ENCODE data around the gene FAM187B. TPM values are rescaled to one million over a fixed set of nuclear protein-coding genes. Genes with fewer than 3 reads are reported as not detected.

FAM187B gene
- total and polyA plus RNA-seq, 2 experiments from 2014 or later = 0.23 TPM; not detected in 1

DNA sequence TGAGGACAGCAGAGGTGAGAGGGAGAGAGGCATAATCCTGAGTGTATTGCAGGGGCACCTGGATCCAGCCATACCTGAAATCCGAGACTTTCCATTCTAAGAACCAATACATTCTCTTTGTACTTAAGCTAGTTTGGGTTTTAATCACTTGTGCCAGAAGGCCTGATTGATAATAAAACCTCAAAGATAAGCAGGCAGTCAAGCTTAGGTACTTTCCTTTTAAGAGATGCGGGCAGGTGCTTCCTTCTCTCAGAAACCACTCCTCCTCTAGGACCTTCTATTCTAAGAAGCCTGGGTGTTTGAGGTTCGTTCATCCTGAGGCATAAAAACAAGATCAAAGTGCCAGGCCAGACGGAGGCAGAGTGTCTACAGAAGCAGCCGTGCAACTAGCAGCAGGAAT, 22.2 kb downstream of the FAM187B start (continued):
- no peak for TF ChIP-seq CREB1 (CRISPR knock-in tag; IDR thresholded peaks at IDR 0.05; ENCODE audit: low read depth)
- TF ChIP-seq POLR2AphosphoS5 (IDR thresholded peaks at IDR 0.05; ENCODE audit: low read depth) = no peak
- TF ChIP-seq STAT1 (IDR thresholded peaks at IDR 0.05; ENCODE audit: unreplicated experiment) = no peak

DNA sequence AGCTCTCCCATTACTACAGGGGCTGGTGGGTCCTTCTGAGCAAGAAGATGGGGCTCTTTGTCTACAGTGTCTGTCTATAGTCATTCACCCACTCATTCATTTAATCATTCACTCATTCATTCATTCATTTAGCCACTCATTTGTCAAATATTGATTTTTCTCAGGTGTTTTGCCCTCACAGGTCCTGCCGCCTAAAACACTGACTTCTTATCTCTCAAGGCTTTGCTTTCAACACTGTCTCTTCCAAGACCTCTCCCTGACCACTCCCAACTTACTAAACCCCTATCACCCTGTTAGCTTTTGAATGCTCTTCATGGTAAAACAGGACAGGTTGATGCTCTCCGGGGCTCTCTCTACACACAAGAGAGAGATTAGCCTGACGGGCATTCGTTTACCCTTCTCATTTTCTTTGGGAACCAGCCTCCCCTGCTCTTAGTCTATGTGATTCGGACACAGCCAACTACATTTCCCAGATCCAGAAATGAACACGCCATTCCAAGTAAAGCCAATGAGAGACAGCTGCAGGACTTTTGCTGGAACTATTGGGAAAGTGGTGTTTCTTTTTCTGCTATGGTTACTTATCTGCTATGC, 22.7 kb downstream of the FAM187B start:
- Mint-ChIP-seq H3K4me3 (no peak overlapping the region; the same call in 2 of the 3 replicates), H3K27me3 (ENCODE audit: insufficient read depth, low read depth, poor library complexity) (no peaks in the 10 kb centered on the region), H3K27ac (no peak overlapping the region), H3K36me3 (ENCODE audit: low read depth) (peaks cover 5% of the 10 kb centered on the region), H3K4me1 (peaks cover 47% of the 10 kb centered on the region), H3K9me3 (peaks cover 8% of the 10 kb centered on the region)
- H3K79me2 ChIP-seq (replicated peaks; ENCODE audit: insufficient read depth) = no peaks in the 10 kb centered on the region
- no peaks in the 10 kb centered on the region for H3K36me3 ChIP-seq (ENCODE audit: insufficient read depth)
- 0 out of 2 replicates have a peak overlapping the region, but pooled peaks have one; percentile 36 for H3K27ac ChIP-seq (ENCODE audit: low read depth)
- DNase-seq (ENCODE audit: low spot score) (no peak), ATAC-seq (no peak)
- peaks cover 9% of the 10 kb centered on the region; the same call in 1 of the 2 replicates for H3K9me2 ChIP-seq (ENCODE audit: insufficient read depth)
- no peak overlapping the region for H3K4me3 ChIP-seq
- no peak overlapping the region for H3K4me2 ChIP-seq
- peaks cover 28% of the 10 kb centered on the region for H3K4me1 ChIP-seq (ENCODE audit: insufficient read depth)
- peak overlapping the region; percentile 87; the same call in 1 of the 2 replicates for H2AFZ ChIP-seq
- H3K27me3 ChIP-seq (ENCODE audit: insufficient read depth) = no peaks in the 10 kb centered on the region
- H4K20me1 ChIP-seq (replicated peaks; ENCODE audit: insufficient read depth) = no peaks in the 10 kb centered on the region
- H3F3A ChIP-seq (replicated peaks; ENCODE audit: low read depth) = peaks cover 4% of the 10 kb centered on the region; the same call in 1 of the 2 replicates
- TF ChIP-seq STAT1 (IDR thresholded peaks at IDR 0.05; ENCODE audit: unreplicated experiment) (no peak), POLR2AphosphoS5 (IDR thresholded peaks at IDR 0.05; ENCODE audit: low read depth) (no peak), NANOG (IDR thresholded peaks at IDR 0.05; ENCODE audit: borderline replicate concordance) (no peak), EZH2phosphoT487 (IDR thresholded peaks at IDR 0.05; ENCODE audit: unreplicated experiment) (no peak), JUNB (IDR thresholded peaks at IDR 0.05; ENCODE audit: unreplicated experiment) (no peak), ZNF114 (CRISPR knock-in tag; IDR thresholded peaks at IDR 0.05) (no peak), CREB1 (CRISPR knock-in tag; IDR thresholded peaks at IDR 0.05; ENCODE audit: low read depth) (no peak), ZNF331 (CRISPR knock-in tag; IDR thresholded peaks at IDR 0.05; ENCODE audit: low read depth) (no peak)
- TF ChIP-seq, protein P1, sequence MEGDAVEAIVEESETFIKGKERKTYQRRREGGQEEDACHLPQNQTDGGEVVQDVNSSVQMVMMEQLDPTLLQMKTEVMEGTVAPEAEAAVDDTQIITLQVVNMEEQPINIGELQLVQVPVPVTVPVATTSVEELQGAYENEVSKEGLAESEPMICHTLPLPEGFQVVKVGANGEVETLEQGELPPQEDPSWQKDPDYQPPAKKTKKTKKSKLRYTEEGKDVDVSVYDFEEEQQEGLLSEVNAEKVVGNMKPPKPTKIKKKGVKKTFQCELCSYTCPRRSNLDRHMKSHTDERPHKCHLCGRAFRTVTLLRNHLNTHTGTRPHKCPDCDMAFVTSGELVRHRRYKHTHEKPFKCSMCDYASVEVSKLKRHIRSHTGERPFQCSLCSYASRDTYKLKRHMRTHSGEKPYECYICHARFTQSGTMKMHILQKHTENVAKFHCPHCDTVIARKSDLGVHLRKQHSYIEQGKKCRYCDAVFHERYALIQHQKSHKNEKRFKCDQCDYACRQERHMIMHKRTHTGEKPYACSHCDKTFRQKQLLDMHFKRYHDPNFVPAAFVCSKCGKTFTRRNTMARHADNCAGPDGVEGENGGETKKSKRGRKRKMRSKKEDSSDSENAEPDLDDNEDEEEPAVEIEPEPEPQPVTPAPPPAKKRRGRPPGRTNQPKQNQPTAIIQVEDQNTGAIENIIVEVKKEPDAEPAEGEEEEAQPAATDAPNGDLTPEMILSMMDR (conservative IDR thresholded peaks at IDR 0.05; ENCODE audit: low read depth in 2 of 2) = no peak
- TF ChIP-seq, protein P2, sequence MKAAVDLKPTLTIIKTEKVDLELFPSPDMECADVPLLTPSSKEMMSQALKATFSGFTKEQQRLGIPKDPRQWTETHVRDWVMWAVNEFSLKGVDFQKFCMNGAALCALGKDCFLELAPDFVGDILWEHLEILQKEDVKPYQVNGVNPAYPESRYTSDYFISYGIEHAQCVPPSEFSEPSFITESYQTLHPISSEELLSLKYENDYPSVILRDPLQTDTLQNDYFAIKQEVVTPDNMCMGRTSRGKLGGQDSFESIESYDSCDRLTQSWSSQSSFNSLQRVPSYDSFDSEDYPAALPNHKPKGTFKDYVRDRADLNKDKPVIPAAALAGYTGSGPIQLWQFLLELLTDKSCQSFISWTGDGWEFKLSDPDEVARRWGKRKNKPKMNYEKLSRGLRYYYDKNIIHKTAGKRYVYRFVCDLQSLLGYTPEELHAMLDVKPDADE (IDR thresholded peaks at IDR 0.05) = no peak
- TF ChIP-seq, protein P3, sequence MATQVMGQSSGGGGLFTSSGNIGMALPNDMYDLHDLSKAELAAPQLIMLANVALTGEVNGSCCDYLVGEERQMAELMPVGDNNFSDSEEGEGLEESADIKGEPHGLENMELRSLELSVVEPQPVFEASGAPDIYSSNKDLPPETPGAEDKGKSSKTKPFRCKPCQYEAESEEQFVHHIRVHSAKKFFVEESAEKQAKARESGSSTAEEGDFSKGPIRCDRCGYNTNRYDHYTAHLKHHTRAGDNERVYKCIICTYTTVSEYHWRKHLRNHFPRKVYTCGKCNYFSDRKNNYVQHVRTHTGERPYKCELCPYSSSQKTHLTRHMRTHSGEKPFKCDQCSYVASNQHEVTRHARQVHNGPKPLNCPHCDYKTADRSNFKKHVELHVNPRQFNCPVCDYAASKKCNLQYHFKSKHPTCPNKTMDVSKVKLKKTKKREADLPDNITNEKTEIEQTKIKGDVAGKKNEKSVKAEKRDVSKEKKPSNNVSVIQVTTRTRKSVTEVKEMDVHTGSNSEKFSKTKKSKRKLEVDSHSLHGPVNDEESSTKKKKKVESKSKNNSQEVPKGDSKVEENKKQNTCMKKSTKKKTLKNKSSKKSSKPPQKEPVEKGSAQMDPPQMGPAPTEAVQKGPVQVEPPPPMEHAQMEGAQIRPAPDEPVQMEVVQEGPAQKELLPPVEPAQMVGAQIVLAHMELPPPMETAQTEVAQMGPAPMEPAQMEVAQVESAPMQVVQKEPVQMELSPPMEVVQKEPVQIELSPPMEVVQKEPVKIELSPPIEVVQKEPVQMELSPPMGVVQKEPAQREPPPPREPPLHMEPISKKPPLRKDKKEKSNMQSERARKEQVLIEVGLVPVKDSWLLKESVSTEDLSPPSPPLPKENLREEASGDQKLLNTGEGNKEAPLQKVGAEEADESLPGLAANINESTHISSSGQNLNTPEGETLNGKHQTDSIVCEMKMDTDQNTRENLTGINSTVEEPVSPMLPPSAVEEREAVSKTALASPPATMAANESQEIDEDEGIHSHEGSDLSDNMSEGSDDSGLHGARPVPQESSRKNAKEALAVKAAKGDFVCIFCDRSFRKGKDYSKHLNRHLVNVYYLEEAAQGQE (IDR thresholded peaks at IDR 0.05; ENCODE audit: unreplicated experiment) = no peak
- TF ChIP-seq, protein P4, sequence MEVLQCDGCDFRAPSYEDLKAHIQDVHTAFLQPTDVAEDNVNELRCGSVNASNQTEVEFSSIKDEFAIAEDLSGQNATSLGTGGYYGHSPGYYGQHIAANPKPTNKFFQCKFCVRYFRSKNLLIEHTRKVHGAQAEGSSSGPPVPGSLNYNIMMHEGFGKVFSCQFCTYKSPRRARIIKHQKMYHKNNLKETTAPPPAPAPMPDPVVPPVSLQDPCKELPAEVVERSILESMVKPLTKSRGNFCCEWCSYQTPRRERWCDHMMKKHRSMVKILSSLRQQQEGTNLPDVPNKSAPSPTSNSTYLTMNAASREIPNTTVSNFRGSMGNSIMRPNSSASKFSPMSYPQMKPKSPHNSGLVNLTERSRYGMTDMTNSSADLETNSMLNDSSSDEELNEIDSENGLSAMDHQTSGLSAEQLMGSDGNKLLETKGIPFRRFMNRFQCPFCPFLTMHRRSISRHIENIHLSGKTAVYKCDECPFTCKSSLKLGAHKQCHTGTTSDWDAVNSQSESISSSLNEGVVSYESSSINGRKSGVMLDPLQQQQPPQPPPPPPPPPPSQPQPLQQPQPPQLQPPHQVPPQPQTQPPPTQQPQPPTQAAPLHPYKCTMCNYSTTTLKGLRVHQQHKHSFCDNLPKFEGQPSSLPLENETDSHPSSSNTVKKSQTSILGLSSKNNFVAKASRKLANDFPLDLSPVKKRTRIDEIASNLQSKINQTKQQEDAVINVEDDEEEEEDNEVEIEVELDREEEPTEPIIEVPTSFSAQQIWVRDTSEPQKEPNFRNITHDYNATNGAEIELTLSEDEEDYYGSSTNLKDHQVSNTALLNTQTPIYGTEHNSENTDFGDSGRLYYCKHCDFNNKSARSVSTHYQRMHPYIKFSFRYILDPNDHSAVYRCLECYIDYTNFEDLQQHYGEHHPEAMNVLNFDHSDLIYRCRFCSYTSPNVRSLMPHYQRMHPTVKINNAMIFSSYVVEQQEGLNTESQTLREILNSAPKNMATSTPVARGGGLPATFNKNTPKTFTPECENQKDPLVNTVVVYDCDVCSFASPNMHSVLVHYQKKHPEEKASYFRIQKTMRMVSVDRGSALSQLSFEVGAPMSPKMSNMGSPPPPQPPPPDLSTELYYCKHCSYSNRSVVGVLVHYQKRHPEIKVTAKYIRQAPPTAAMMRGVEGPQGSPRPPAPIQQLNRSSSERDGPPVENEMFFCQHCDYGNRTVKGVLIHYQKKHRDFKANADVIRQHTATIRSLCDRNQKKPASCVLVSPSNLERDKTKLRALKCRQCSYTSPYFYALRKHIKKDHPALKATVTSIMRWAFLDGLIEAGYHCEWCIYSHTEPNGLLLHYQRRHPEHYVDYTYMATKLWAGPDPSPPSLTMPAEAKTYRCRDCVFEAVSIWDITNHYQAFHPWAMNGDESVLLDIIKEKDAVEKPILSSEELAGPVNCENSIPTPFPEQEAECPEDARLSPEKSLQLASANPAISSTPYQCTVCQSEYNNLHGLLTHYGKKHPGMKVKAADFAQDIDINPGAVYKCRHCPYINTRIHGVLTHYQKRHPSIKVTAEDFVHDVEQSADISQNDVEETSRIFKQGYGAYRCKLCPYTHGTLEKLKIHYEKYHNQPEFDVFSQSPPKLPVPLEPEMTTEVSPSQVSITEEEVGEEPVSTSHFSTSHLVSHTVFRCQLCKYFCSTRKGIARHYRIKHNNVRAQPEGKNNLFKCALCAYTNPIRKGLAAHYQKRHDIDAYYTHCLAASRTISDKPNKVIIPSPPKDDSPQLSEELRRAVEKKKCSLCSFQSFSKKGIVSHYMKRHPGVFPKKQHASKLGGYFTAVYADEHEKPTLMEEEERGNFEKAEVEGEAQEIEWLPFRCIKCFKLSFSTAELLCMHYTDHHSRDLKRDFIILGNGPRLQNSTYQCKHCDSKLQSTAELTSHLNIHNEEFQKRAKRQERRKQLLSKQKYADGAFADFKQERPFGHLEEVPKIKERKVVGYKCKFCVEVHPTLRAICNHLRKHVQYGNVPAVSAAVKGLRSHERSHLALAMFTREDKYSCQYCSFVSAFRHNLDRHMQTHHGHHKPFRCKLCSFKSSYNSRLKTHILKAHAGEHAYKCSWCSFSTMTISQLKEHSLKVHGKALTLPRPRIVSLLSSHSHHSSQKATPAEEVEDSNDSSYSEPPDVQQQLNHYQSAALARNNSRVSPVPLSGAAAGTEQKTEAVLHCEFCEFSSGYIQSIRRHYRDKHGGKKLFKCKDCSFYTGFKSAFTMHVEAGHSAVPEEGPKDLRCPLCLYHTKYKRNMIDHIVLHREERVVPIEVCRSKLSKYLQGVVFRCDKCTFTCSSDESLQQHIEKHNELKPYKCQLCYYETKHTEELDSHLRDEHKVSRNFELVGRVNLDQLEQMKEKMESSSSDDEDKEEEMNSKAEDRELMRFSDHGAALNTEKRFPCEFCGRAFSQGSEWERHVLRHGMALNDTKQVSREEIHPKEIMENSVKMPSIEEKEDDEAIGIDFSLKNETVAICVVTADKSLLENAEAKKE (CRISPR knock-in tag; IDR thresholded peaks at IDR 0.05) = no peak
